SK-N-MC (cell line): ENCODE results near the gene FCHSD2.

Experiments used
- EZH2 ChIP-seq: fragments of 200-600 bp; sonication (generic); IDR thresholded peaks from one replicate; pipeline ENCODE4 v1.6.1; 2017; ENCODE audit warnings: antibody characterized with exemption
- FOXP2 ChIP-seq: optimal IDR thresholded peaks from 2 replicates; pipeline ENCODE3; 2011; ENCODE audit warnings: mild to moderate bottlenecking, moderate library complexity; ENCODE audit not compliant: insufficient read depth; ENCODE audit errors: extremely low read length, control extremely low read depth
- POLR2AphosphoS5 ChIP-seq: IDR thresholded peaks from 2 replicates; pipeline ENCODE4 v1.6.1; 2012; ENCODE audit warnings: mild to moderate bottlenecking, low read depth, low read length, borderline replicate concordance

GRCh38 chr11:72926076-72926475, 216.0 kb downstream of the FCHSD2 start:
- TF ChIP-seq POLR2AphosphoS5 (no peak), EZH2 (no peak), FOXP2 (no peak)
